ENCODE data around the gene NPLOC4. TPM values are rescaled to one million over a fixed set of nuclear protein-coding genes. Genes with fewer than 3 reads are reported as not detected.

The NPLOC4 gene
- total and polyA plus RNA-seq, 2 of the 13 experiments (the other 11 are each of a cell fraction or from before 2014, with no cell fraction given) = 57.0 to 97.0 TPM

DNA sequence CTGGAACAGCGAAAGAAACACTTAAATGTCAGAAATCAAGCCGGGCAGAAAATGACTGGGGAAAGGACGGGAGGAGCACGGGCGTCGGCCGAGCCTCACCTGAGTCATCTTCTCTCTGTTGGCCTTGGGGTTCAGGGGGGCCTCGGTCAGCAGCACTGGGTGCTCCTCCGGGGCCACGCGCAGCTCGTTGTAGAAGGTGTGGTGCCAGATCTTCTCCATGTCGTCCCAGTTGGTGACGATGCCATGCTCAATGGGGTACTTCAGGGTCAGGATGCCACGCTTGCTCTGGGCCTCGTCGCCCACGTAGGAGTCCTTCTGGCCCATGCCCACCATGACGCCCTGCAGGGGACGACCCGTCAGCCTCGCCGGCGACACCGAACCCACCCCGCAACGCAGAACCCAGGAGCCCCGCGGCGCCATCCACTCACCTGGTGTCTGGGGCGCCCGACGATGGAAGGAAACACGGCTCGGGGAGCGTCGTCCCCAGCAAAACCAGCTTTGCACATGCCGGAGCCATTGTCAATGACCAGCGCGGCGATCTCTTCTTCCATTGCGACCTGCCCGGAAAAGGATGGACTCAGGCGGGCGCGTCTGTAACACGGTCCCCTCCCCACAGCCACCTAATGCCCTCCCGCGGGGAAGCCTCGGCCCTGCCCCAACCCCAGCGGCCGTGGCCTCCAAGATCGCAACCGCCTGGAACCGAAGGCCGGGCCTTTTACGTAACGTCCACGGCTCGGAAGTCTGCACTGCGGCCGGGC is 124.9 kb downstream of the NPLOC4 start (continued):
- TF ChIP-seq, protein P1, sequence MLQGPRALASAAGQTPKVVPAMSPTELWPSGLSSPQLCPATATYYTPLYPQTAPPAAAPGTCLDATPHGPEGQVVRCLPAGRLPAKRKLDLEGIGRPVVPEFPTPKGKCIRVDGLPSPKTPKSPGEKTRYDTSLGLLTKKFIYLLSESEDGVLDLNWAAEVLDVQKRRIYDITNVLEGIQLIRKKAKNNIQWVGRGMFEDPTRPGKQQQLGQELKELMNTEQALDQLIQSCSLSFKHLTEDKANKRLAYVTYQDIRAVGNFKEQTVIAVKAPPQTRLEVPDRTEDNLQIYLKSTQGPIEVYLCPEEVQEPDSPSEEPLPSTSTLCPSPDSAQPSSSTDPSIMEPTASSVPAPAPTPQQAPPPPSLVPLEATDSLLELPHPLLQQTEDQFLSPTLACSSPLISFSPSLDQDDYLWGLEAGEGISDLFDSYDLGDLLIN (CRISPR knock-in tag; IDR thresholded peaks at IDR 0.05; ENCODE audit: borderline replicate concordance) = no peak
- TF ChIP-seq, protein P2, sequence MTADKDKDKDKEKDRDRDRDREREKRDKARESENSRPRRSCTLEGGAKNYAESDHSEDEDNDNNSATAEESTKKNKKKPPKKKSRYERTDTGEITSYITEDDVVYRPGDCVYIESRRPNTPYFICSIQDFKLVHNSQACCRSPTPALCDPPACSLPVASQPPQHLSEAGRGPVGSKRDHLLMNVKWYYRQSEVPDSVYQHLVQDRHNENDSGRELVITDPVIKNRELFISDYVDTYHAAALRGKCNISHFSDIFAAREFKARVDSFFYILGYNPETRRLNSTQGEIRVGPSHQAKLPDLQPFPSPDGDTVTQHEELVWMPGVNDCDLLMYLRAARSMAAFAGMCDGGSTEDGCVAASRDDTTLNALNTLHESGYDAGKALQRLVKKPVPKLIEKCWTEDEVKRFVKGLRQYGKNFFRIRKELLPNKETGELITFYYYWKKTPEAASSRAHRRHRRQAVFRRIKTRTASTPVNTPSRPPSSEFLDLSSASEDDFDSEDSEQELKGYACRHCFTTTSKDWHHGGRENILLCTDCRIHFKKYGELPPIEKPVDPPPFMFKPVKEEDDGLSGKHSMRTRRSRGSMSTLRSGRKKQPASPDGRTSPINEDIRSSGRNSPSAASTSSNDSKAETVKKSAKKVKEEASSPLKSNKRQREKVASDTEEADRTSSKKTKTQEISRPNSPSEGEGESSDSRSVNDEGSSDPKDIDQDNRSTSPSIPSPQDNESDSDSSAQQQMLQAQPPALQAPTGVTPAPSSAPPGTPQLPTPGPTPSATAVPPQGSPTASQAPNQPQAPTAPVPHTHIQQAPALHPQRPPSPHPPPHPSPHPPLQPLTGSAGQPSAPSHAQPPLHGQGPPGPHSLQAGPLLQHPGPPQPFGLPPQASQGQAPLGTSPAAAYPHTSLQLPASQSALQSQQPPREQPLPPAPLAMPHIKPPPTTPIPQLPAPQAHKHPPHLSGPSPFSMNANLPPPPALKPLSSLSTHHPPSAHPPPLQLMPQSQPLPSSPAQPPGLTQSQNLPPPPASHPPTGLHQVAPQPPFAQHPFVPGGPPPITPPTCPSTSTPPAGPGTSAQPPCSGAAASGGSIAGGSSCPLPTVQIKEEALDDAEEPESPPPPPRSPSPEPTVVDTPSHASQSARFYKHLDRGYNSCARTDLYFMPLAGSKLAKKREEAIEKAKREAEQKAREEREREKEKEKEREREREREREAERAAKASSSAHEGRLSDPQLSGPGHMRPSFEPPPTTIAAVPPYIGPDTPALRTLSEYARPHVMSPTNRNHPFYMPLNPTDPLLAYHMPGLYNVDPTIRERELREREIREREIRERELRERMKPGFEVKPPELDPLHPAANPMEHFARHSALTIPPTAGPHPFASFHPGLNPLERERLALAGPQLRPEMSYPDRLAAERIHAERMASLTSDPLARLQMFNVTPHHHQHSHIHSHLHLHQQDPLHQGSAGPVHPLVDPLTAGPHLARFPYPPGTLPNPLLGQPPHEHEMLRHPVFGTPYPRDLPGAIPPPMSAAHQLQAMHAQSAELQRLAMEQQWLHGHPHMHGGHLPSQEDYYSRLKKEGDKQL (CRISPR knock-in tag; IDR thresholded peaks at IDR 0.05; ENCODE audit: low read depth) = no peak
- TF ChIP-seq, protein P3, sequence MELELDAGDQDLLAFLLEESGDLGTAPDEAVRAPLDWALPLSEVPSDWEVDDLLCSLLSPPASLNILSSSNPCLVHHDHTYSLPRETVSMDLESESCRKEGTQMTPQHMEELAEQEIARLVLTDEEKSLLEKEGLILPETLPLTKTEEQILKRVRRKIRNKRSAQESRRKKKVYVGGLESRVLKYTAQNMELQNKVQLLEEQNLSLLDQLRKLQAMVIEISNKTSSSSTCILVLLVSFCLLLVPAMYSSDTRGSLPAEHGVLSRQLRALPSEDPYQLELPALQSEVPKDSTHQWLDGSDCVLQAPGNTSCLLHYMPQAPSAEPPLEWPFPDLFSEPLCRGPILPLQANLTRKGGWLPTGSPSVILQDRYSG (CRISPR knock-in tag; IDR thresholded peaks at IDR 0.05) = no peak
- TF ChIP-seq MTF1 (CRISPR knock-in tag; IDR thresholded peaks at IDR 0.05) (0 out of 2 replicates have a peak, but pooled peaks have one; percentile 10), ADNP (CRISPR knock-in tag; IDR thresholded peaks at IDR 0.05) (no peak), ZNF296 (CRISPR knock-in tag; conservative IDR thresholded peaks at IDR 0.05) (no peak), IKZF4 (CRISPR knock-in tag; IDR thresholded peaks at IDR 0.05; ENCODE audit: borderline replicate concordance, low read depth, not compliant biosample characterization) (no peak), SAFB2 (CRISPR knock-in tag; IDR thresholded peaks at IDR 0.05; ENCODE audit: borderline replicate concordance, low read depth) (0 out of 2 replicates have a peak, but pooled peaks have one; percentile 37), AGO1 (IDR thresholded peaks at IDR 0.05; ENCODE audit: low read depth, low read length, poor library complexity, severe bottlenecking) (peak; percentile 7), ZNF605 (CRISPR knock-in tag; IDR thresholded peaks at IDR 0.05) (no peak; the same call in 1 of the 2 replicates), CENPX (CRISPR knock-in tag; IDR thresholded peaks at IDR 0.05) (no peak), RORA (CRISPR knock-in tag; IDR thresholded peaks at IDR 0.05) (no peak), CBX1 (IDR thresholded peaks at IDR 0.05; ENCODE audit: low read depth) (no peak), ZNF124 (CRISPR knock-in tag; IDR thresholded peaks at IDR 0.05) (no peak), PHF21A (CRISPR knock-in tag; IDR thresholded peaks at IDR 0.05) (no peak), TBX3 (IDR thresholded peaks at IDR 0.05; ENCODE audit: borderline replicate concordance) (no peak), ZKSCAN1 (IDR thresholded peaks at IDR 0.05; ENCODE audit: low read length) (no peak), FOXA3 (CRISPR knock-in tag; IDR thresholded peaks at IDR 0.05) (no peak), KAT7 (CRISPR knock-in tag; IDR thresholded peaks at IDR 0.05; ENCODE audit: borderline replicate concordance) (no peak; the same call in 1 of the 2 replicates), ARNTL (CRISPR knock-in tag; IDR thresholded peaks at IDR 0.05) (0 out of 2 replicates have a peak, but pooled peaks have one; percentile 56), CCAR2 (optimal IDR thresholded peaks at IDR 0.05; ENCODE audit: low read depth, low read length) (no peak), HMG20B (CRISPR knock-in tag; conservative IDR thresholded peaks at IDR 0.05) (no peak), TEAD3 (CRISPR knock-in tag; optimal IDR thresholded peaks at IDR 0.05; ENCODE audit: borderline replicate concordance) (no peak), FIP1L1 (IDR thresholded peaks at IDR 0.05; ENCODE audit: borderline replicate concordance, insufficient read depth, low read depth, low read length) (no peak)

Measured in HepG2 (cell line).